GM13977 (cell line): ENCODE measurements around the gene CMTM4.
"Not testable (repeated sequence)": the region's sequence is repeated elsewhere in the genome, so short reads cannot be mapped to it uniquely, and the experiment has no call there.

ENCODE experiments used
- DNase-seq: peaks from one replicate; pipeline ENCODE4 v3.0.0; 2012; ENCODE audit warnings: low spot score
- CTCF ChIP-seq: IDR thresholded peaks from 2 replicates; pipeline ENCODE4 v1.5.1; 2012; ENCODE audit warnings: mild to moderate bottlenecking, control low read depth; ENCODE audit not compliant: insufficient read depth; ENCODE audit errors: extremely low read depth, missing control alignments
- in situ Hi-C: fragments of 300-500 bp; cut with MboI; formaldehyde crosslinking; loops from one replicate; pipeline ENCODE4 v1.12.0; 2022; ENCODE audit warnings: low sequenced_read_pairs, low pct_unique_long_range_greater_than_20kb, mixed read lengths, inconsistent platforms; ENCODE audit not compliant: unreplicated experiment

CMTM4 gene

GRCh38 chr16:66639091-66639885 lies 57.3 kb downstream of the CMTM4 start:
- no peak for DNase-seq
- in situ Hi-C loops, result no loop called here
- no peak for TF ChIP-seq CTCF

GRCh38 chr16:66637806-66638205 lies 58.7 kb downstream of the CMTM4 start:
- in situ Hi-C loops, result no loop called here
- no peak for TF ChIP-seq CTCF
- DNase-seq, result no peak

- no peak for TF ChIP-seq CTCF
- DNase-seq, result no peak
- in situ Hi-C loops, result no loop called here
Measured at GRCh38 chr16:66636199-66636598, 60.3 kb downstream of the CMTM4 start.

GRCh38 chr16:66635406-66635805 lies 61.1 kb downstream of the CMTM4 start:
- no peak for DNase-seq
- in situ Hi-C loops, result no loop called here
- TF ChIP-seq CTCF, result no peak

- no peak for TF ChIP-seq CTCF
- in situ Hi-C loops, result no loop called here
Measured at GRCh38 chr16:66634527-66635196, 61.9 kb downstream of the CMTM4 start.

GRCh38 chr16:66631558-66631957 lies 65.0 kb downstream of the CMTM4 start:
- DNase-seq, in situ Hi-C loops: not testable (repeated sequence)

More at GRCh38 chr16:66634527-66635196, 61.9 kb downstream of the CMTM4 start:
- DNase-seq, result no peak

GRCh38 chr16:66630561-66631260 lies 65.8 kb downstream of the CMTM4 start:
- DNase-seq, in situ Hi-C loops: not testable (repeated sequence)
